ENCODE measurements around the gene PPP1R3D.

PPP1R3D gene

DNA sequence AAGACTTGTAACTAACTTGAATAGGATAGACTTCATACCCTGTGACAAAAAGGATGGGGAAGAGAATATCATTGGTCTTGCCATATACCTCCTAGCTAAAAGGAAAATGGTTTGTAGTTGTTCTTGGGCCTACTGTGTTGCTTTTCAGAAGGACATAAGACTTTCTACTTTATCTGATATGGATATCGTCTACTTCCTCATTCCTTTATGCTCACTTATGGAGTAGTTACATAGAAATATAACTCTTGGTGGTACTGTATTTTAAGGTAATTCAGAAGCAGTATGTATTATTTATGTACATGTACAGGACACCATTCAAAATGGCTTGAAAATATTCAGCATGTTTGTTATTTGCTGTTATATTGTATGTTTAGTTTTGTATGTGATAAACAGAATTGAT is 8.1 kb upstream of the PPP1R3D start:
- no peak for DNase-seq

DNA sequence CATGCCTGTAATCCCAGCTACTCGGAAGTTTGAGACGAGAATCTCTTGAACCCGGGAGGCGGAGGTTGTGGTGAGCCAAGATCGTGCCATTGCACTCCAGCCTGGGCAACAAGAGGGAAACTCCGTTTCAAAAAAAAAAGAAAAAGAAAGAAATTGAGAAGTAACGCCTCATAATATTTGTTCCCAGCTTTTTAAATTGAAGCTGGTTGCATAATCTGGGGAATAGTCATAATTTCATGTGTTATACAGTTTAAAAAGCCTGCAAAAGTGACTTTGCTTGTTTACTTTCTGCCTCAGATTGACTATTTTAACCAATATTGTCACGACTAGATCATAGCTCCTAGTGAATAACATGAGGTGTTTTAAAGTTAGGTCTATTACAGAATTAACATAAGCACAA is 7.3 kb upstream of the PPP1R3D start:
- no peak for DNase-seq

DNA sequence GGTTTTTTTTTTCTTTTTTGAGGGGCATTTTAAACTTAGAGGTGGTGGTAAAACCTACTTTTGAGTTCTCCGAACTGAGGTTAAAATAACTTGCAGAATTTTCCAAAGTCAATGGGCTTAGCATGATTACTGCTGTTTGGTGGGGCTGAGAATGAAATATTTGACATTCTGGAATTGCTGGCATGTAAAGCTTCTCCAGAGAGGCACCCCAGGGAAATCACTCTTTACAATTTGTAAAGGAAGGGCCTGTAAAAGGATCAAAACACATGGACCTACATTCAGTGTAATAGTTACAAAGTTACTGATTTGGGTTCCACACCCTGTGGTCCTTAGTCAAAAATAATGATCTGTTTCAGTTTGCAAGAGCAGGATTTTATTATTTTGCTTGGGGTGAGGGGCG is 5.6 kb upstream of the PPP1R3D start:
- peak; percentile 46 for DNase-seq

DNA sequence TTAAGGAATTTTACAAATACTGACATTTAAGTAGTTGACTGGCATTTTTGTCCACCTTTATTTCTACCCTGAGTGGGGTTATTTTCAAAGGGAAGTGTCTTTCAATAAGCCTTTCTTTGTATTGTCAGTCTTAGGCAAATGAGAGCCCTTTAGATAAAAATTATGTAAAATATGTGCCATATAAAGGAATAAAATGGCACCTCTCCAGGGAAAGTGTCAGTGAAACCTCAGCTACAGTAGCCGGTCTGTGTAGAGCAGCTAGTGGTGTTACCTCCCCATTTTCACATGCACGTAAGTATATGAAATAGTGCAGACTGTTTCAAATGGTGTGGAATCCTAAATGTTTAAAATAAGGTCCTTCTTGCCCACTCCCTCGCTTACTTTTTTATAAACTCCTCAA is 5.1 kb upstream of the PPP1R3D start:
- DNase-seq, result peak; percentile 11

DNA sequence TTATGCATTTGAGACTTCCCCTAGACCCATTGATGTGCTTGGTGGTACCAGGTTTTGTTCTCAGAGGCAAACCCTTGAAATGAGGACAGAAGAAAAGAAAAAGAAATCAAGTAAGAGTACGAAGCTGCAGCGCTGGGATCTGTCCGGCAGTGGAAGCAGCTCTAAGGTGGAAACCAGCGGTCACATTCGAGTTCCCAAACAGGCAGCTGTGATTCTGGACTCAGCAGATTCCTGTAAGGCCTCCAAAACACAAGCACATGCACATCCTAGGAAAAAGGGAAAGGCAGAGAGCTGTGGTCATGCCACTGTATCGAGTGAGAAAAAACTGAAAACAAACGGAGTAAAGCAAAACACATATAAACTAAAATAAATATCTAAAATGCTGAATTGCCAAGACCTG is 4.6 kb upstream of the PPP1R3D start:
- DNase-seq, result no peak

DNA sequence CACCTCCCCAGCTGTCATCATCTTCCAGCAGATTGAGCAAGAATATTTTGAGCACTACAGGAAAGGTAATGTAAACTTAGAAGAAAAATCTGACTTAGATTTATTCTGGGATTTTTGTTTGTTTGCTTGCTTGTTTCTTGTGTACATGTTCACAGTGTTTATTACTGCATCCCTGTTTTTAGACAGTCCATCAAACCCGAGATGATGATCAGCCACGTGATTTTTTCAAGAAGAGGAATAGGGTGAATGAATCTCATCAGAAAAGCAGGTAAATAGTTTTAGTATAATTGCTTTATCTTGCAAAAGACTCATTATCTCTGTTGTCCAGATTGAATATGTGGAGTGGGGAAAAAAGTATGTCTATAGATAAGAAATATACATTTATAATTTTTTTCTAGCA is 2.1 kb upstream of the PPP1R3D start:
- DNase-seq, result no peak

DNA sequence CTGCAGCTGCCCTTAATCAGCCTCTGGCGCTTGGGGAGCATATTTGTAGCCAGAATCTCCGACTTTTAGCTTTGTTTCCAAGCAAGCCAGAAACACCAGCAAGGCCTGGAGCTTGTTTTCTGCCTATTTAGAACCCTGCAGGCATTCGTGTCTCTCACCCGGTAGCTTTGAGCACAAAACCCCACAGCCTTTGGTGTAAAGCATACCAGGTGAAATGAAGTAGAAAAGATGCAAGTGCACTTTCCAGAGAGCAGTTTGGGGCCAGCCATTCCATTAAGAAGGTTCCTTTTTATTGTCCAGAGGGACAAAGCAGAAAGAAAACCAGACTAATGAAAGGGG is 820 bp upstream of the PPP1R3D start:
- DNase-seq, result no peak

DNA sequence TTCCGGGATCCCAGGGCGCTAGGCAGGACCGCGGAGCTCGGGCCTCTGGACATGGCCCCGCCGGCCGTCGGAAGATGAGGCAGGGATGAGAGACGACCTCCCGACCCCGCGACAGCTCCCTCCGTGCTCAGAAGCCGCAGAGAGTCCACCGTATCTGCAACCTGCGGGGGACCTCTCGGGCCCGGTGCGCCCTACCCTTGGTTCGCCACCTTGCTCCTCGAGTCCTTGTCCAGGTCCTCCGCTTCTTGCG is 301 bp downstream of the PPP1R3D start:
- DNase-seq, result no peak

DNA sequence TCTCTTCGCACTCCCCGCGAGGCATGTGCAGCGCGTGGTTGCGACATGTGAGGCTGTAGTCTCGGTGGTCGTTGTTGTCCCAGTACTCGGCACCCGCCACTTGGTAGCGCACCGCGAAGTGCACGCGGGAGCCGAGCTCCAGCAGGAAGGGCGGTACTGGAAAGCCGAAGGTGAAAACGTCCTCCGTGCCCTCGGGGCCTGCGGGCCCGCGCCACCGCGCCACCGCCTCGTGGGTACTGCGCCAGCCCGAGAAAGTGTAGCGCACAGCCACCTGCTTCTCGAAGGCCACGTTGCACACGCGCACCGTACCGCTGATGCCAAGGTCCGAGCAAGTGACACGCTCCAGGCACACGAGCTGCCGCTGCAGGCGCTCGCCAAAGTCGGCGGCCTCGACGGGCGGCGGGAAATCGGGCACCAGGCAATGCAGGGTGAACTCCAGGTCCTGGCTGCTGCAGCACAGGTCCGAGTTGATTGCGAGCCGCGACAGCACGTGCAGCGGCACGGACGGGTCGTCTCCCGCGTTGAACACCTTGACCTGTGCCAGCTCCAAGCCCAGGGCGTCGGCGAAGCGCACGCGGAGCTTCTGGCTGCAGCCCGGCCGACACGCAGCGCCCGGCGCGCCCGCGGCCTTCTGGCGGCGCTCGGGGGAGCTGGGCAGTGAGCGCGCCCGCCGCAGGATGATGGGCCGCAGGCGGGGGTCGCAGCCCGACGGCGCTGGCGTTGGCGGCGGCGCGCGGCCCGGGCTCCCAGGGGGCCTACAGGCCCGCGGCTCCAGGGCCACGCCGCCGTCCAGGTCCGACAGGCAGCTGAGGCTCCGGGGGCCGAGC is 840 bp downstream of the PPP1R3D start:
- no peak for DNase-seq

DNA sequence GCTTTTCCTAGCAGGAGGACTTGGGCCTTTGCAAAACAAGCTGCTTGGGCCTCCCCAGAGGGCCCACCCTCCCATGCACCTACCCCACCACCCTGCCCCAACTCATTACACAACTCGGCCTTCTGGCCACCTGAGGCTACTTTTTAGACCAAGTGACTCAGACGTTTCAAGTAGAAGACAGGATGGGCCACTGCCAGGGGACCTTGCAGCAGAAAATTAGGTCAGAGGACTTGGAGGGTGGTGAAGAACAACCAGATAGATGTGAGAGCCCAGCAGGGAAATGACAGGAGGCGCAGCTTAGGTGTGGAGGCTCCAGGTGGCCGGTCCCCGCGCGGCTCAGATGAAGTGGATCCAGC is 1.4 kb downstream of the PPP1R3D start:
- DNase-seq, result peak; percentile 14

DNA sequence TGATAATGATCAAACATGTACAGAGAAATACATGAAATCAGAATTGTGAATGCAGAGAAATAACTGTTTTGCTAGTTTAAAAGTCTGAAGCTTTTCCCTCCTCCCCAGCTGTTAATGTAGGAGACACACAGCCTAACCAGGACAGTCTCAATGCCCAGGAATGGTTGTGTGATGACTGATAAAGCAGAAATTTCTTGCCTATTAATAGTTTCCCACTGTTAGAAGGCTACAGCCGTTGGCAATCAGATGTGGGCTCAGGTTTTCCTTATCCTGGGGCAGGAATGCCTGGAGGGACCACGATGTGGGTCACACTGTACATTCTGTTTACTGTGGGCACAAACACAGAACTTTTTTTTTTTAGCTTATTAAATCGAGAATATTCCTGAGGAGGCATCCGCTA is 1.9 kb downstream of the PPP1R3D start:
- peak; percentile 68 for DNase-seq

DNA sequence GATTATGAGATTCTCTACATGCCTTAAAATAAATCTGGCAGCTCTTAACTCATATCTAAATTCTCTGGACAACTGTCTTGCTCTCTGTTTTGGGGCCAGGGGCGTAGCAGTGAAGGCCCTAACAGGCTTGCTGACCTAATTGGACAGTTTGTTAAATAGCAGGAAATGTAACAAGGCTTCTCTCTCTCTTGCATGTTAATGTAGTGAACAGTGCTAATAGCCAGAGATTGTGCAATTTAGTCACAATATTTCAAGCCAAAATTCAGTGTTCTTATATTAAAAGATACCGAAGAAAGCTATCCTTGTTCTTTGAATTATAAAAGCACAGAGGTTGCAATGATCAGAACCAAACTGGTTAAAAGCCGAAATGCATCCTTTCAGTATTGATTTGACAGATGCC is 3.0 kb downstream of the PPP1R3D start:
- no peak for DNase-seq

DNA sequence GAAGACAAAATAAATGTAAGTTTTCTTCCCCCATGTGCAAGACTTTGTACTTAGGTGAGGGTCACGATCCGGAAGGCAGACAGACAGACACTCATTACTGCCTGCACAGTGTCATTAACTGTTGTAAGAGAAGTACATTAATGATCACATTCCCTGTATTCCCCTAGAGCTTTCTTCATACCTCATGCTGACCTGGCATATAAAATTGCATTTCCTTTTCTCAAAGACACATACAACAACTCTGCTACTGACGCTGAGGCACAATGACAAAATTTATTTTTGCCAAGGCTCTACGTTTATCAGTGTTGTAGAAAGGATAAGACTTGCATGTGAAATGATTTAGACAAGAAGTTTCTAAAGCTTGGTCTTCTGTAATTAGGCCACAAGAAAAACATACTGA is 3.7 kb downstream of the PPP1R3D start:
- no peak for DNase-seq

DNA sequence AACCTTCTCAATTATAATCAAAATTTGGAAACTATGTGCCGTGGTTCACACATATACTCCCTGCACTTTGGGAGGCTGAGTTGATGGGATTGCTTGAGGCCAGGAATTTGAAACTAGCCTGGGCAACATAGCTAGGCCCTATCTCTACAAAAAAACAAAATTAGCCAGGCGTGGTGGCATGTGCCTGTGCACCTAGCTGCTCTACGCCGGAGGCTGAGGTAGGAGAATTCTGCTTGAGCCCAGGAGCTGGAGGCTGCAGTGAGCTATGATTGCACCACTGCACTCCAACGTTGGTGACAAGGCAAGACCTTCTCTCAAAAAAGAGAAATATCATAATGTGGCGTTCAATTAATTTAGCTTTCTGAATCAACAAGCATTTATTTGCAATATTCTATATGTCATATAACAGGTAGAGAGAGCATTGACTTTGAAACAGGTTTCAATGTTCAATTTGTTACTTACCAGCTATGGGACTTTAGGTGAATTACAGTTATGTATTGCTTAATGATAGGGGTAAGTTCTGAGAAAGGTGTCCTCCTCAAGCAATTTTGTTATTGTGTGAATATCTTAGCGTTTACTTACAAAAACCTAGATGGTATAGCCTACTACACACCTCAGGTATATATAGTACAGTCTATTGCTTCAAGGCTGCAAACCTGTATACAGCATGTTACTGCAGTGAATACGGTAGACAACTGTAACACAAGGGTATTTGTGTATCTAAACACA is 4.5 kb downstream of the PPP1R3D start:
- no peak for DNase-seq

DNA sequence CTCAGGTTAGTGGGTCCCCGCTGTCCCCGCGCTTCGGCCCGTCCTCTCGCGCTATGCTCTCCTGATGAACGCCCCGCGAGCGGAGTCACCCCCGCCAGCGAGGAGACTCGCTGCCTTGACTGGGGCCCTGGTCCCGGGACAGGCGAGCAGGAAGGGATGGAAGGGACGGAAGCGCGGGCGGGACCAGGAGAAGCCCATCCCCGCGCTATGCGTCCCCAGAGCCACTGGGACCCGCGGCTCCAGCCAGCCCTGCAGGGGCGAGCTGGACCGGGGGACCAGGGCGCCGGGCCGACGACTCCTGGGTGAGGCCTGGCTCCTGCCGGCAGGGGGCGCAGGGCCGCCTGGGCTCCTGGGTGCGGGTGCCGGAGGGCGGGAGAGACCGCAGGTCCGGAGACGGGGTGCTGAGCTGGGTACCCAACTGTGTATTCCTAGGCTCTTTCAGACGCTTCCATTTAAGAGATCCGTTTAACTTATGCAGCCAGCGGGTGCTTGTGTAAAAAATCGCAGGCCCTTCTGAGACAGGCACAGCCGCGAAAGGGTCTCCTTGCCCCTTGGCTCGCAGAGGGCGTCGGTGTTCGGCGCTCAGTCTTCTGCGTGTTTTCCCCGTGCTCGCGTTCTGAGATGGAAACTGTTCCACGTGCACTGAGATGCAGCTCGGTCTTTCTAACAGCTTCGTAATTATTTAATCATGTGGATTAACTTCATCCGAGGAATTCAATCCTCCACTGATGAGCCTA is 6.1 kb downstream of the PPP1R3D start:
- peak; percentile 69 for DNase-seq

DNA sequence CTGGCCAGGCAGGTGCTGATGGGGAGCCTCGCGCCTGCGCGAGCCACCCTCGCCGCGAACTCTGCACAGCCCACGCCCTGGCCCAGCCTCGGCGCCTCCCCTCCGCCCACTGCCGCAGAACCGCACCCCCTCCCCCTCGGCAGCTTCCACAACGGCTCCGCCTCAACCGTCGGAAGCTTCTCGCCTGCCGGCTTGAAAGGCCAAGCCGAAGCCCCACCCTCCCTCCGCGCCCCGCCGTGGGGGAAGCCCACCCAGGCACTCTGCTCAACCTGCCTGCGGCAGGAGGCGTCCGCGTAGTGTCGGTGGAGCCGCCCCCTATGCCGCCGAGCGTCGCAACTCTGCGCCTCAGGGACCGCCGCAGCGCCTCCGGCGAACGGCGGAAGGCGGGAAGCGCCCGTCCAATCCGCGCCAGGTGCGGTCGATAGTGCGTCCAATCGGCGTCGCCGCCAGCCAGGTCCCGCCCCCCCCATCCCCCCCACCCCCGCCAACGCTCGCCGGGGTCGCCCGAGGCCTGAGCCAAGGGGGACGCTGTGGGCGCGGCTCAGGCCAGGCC is 6.7 kb downstream of the PPP1R3D start, which contains the start of gene SYCP2:
Gene SYCP2, minus strand, starts transcription at position 342 of the 553 bp plus-strand sequence. CDS start 11,224 bp downstream, outside the sequence.
- peak; percentile 53 for DNase-seq

DNA sequence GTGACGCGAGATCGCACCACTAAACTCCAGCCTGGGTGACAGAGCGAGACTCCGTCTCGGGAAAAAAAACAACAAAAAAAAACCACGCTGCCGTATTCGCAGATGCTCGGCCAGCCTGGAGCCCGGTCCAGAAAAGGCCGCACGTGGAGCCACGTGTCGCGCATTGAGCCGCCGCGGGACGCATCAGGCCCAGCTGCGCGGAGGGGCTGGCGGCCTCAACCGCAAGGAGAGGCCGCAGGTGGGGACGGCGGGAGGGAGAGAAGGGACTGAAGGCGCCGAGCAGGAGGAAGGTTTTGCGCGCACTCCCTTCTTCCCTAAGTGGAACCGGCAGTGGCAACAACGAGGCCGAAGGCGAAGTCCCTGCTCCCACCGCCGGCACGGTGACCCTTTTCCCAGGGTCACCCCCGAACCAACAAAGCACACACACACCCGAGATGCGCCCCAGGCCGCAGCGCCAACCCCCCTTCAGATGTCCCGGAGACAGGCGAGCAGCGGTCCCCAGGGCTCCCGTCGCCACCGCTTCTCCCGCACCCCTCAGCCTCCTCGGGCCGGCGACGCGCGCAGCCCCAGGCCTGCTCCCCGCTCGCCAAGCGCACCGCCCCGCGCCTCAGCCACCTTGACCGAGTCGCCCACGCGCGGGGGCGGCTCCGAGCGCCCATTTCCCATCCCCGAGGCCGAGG is 7.3 kb downstream of the PPP1R3D start:
- no peak for DNase-seq

DNA sequence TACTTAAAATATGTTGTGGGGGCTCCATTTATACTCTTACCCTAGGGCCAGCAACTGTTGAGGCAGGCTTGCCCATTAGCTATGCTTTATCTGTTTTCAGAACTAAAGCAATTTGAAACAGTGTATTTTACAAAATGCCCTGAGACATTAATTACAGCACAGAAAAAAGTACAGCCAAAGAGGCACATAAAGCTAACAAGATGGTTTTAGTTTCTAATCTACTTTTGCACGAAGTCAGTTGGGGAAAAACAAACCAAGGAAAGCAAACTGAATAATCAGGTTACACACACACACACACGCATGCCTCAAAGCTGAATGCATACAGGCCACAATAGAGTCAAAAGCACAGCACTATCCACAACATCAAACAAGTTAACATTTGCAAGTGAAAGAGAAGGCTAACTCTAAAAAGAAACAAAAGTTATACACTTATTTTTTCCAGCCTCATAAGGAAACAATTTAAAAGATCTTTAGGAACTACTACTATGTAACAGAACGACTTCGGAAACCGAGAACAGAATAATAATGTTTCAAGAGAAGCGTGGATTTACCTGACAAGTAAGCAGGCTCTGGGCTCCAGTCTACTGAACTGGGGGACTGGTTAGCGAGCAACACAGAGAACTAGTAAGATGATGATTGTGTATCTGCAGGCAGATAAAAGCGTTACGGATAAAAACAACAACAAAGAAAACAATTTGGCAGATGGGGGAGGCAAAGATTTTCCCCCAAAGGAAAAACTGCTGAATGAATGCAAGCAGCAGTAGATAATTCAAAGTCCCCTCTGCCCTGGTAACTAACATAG is 8.4 kb downstream of the PPP1R3D start:
- no peak for DNase-seq

DNA sequence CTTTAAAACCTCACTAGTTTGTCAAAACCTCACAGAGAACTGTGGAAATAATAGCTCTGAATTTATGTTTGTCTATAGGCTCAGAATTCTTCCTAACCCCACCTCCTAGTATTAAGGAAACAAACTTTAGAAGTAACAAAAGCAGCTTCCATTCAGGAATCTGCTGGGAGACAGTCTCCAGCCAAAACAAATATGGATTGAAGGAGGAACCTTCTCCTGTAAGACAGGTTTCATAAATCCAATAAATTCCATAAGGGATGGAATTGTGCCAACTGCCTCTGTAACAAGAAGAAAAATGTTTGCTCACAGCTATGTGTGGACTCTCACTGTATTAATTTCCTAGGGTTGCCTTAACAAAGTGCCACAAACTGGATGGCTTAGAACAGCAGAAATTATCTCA is 14.2 kb downstream of the PPP1R3D start:
- DNase-seq, result peak; percentile 41

DNA sequence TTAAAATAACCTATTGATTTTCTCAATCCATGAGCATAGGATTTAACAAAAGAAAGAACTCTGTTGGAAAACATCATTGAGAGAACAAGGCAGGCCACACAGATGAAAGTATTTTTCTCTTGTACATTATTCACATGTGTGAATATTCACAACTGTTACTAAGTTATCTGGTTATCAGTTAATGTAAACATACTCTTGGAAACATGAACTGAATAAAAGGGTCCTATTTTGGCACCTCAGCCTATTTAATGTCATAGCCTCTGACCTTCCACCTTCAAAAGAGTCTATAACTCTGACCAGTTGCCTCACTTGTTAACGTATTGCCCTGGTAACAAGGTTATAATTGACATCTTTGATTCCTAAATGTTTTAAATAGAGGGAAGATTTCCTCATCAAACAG is 14.7 kb downstream of the PPP1R3D start:
- DNase-seq, result no peak

DNA sequence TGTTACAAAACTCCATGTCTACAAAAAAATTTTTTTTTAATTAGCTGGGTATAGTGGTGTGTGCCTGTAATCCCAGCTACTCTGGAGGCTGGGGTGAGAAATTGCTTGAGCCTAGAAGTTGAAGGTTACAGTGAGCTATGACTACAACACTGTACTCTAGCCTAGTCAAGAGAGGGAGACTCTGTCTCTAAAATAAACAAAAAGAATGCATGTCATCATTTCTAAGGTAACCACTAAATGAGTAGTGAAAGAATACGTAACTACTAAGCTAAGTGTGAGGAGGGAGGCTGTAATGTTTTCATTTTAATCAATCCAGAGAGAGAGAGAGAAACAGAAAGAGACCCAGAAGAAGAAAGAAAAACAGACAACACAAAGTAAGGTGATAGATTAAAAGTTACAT is 16.6 kb downstream of the PPP1R3D start:
- no peak for DNase-seq

DNA sequence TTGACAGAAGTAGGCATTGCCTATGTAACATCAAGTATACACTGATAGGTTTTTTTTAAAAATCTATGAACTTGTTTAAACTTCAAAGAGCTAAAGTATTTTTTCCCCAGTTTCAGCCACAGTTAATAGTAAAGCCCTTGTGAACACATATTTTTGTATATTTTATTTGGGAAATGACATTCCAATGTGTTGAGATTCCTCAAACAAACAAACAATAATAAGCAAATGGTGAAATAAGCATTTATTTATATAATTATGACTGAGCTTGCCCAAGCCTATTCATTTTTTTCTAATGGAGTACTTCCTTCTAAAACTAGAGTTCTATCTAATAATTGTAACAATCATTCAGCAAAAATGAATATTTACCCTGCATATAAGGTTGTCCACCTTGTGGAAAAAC is 19.2 kb downstream of the PPP1R3D start:
- DNase-seq, result no peak
